GM19328 (cell line): Measurements from ENCODE around the gene TSPAN18.

Experiments used
- ATAC-seq: cut with Tn5 transposase; IDR thresholded peaks from one replicate; pipeline ENCODE4 v1.9.1; 2021; ENCODE audit warnings: mild to moderate bottlenecking, moderate library complexity; ENCODE audit not compliant: unreplicated experiment

TSPAN18 gene

DNA sequence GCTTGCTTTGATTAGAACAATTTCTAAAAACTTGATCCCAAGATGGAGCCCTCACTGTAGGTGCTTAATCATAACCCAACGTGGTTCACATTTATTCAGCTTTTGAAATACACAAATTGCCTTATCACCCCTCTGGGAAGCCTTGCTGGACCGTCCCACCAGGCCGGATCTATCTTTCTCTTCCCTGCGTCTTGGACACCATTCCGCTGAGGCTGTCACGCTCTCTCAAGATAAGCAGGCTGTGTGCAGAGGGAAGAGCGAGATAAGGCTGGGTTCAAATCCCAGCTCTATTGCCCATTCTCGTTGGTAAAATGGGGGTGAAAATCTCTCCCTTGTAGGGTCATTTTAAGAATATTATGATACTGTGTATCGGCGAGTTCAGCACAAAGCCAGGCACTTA is 244.4 kb downstream of the TSPAN18 start:
- ATAC-seq, result no peak

DNA sequence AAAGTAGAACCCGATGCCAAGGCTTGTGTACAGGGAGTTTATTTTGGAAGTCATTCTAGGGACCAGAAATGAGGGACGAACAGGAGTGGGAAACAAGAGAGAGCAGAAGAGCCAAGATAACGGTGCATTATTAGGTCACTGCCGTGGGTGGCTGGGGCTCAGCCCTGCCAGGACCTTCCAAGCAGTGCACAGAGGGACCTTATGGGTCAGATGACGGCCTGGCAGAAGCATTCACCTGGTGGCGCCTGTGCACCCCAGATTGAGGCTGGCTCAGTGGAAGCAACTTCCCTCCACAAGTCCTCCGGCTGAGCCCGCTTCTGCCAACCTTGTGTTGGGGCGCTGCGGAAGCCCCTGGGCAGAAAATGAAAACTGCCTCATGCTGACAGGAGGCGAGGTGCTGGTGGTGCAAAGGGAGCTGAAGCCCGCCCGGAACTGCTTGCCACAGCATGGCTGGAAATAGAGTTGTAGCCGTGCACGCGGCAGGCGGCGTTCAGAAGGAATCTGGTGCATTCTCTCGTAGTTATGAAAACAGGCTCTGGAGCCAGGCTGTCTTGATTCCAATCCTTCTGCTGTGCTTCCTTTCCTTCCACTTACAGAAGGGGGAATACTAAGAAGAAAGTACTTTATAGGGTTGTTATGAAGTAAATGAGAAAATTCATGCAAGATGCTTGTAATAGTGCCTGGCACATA is 246.1 kb downstream of the TSPAN18 start:
- no peak for ATAC-seq

GRCh38 chr11:44973632-44974401 is 247.1 kb downstream of the TSPAN18 start:
- no peak for ATAC-seq

- ATAC-seq, result no peak
Observed at GRCh38 chr11:44974402-44975000, 247.7 kb downstream of the TSPAN18 start.

DNA sequence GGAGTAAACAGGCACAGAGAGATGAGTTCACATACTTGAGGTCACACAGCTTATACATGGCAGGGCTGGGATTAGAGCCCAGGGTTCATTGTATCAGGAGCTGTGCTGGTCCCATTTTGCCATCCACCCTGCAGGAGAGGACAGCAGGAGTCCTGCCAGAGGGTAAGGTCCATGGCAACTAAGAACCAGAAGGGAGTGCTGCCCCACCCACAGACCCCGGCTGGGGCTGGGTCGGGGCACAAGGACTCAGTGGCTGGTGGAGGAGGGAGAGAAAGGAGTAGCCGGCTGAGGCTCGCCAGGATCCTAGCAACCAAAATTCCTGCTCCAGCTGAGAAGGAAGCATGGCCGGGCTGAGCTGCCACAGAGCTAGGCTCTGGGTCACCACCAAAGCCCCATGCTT is 249.8 kb downstream of the TSPAN18 start:
- no peak for ATAC-seq

DNA sequence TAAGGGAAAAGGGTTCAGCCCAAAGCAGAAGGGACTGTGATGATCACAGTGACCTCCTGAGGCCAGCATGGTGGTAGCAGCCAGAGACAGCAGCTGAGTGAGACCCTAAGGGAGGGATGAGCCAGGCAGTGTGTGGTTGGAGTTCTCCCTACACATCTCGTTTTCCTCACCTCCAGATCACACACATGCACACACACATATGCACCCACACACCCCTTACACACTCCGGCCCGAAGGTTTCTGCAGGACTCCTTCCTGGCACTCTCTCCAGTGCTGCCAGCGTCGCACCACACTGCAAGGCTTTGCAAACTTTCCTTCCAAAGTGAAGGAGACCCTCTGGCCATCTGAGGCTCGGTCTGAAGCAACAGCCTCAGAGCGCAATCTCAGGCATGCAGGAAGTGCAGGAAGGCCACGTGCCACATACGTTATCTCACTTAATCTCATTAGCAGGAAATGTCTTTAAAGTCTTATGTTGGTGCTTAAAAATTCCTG is 250.8 kb downstream of the TSPAN18 start:
- no peak for ATAC-seq

GRCh38 chr11:44978274-44978960 is 251.7 kb downstream of the TSPAN18 start:
- no peak for ATAC-seq

DNA sequence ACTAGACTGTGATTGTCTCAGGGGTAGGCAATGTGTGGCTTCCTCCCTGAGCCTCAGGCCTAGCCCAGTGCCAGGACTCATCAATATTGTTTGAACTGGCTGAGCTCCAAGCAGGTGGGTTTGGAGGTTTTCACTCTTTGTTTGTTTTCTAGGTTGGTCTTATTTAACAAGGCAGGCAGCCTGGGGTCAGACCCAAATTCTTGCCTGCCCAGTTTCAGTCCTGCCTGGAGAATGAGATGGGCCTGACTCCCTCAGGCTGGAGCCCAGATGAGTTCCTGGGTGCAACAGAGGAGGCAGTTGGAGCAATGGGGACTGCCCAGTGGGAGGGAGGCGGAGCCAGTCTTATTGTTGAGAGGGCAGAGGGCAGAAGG is 252.2 kb downstream of the TSPAN18 start:
- no peak for ATAC-seq

GRCh38 chr11:44979543-44980399 is 253.0 kb downstream of the TSPAN18 start:
- no peak for ATAC-seq

- ATAC-seq, result no peak
Observed at GRCh38 chr11:44980533-44981427, 254.0 kb downstream of the TSPAN18 start.
